Colon (tissue), 2 donors: Measurements from ENCODE around the gene CHTOP.

ENCODE experiments used
- FAIRE-seq: peaks from 2 replicates; lab custom pipeline; 2012; peaks lifted over from hg19 to GRCh38; lab: Jason Lieb, UNC
- donor health status: control.
- donor health status: control.

Gene CHTOP

DNA sequence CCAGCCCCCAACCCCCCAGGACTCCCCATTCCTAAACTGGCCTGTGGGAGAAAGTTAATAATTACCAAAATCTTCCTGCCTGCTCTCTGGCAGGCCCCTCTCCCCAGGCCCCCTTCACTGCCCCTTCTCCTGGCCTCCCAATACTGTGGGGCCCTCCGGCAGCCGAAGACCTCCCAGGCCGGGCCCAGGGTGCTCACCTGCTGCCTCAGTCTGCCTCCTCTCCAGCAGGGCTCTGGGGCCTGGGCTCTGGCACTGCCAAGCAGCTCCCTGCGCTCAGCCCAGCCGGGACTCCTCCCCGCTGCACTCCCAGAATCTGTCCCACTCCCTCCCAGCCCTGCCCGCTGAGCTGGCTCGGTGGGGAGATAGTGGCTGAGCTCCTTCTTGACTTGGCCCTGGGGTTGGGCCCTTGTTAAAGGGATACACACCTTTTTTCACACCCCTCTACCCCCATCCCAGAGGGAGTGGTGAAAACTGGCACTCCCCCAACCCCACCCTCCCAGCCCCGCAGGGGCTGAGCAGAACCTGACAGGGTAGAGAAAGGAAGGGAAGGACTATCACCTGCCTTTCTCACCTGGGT lies 21.0 kb upstream of the CHTOP start, which contains the start of gene S100A16:
TSS of gene S100A16 (minus strand) at position 383 of the 577 bp plus-strand sequence. CDS start 4,986 bp downstream, outside the sequence.
- FAIRE-seq, result no peak

DNA sequence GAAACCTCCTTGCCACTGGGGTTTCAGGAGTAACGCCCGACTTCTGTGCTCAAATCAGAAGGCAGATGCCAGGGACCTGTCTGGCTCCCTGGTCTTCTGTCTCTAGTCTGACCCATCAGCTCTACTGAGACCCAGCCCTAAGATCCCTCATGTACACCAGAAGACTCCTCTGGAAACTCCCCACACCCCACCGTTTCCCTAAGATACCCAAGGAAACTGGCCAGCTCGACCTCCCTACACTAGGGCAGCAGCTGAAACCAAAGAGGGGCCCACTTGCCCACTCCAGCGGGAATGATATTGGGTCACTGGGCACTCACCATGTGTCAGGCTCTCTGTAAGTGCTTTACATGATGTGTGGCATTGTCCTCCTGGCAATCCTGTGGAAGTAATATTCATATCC lies 20.5 kb upstream of the CHTOP start:
- FAIRE-seq, result no peak

DNA sequence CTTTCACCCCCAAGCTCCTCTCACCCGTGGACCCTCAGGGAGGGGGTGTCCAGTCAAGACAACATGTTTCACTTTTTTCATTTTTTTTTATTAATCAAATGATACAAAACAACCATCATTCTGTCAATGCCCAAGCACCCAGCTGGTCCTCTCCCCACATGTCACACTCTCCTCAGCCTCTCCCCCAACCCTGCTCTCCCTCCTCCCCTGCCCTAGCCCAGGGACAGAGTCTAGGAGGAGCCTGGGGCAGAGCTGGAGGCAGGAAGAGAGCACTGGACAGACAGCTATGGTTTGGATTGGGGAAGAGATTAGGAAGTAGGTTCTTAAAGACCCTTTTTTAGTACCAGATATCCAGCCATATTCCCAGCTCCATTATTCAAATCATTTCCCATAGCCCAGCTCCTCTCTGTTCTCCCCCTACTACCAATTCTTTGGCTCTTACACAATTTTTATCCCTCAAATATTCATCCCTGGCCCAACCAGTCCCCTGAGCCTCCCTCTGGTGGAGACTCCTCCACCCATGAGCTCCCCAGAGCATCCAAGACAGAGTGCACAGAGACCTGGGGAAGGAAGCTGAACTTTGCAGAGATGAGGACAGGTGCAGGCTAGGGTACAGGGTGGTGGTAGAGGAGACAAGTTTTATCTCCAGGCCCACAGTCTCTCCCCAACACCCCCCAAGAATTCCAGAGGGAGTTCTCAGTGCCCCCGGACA lies 19.5 kb upstream of the CHTOP start:
- FAIRE-seq, result no peak

DNA sequence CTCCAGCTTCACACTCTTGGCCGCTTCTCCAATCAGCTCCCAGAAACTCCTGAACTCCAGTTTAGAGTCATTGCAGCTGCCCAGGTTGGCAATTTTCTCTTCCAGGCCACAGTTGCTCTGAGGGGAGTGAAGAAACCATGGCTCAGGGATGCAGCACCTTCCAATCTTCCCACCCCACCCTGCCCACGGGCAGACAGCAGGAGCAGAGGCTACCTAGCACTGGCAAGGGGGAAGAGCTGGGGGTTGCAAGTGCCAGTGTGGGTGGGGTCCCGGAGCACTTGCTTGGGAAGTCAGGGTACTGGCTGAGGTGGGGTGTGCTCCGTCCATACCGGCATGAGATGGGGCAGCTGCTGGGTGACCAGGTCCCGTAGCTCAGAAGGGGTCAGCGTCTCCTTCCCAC lies 19.0 kb upstream of the CHTOP start:
- FAIRE-seq, result no peak

DNA sequence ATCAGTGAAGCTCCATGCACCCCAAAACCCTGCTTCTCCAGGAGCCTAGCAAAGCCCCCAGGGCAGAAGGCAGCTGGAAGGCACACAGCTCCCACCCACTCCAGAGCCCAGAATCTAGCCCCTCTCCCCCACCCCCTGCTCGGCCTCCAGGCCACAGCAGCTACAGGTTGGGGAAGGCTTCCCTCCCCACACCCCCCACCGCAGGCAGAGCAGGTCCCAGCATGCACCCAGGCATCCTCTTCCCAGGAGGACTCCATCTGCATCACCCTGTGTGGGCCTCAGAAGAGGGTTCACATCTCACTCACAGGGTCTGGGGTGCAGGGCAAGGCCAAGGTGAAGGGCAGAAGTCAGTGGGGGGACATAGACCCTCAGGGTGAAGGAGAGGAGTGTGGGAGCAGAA lies 18.5 kb upstream of the CHTOP start:
- FAIRE-seq, result no peak

DNA sequence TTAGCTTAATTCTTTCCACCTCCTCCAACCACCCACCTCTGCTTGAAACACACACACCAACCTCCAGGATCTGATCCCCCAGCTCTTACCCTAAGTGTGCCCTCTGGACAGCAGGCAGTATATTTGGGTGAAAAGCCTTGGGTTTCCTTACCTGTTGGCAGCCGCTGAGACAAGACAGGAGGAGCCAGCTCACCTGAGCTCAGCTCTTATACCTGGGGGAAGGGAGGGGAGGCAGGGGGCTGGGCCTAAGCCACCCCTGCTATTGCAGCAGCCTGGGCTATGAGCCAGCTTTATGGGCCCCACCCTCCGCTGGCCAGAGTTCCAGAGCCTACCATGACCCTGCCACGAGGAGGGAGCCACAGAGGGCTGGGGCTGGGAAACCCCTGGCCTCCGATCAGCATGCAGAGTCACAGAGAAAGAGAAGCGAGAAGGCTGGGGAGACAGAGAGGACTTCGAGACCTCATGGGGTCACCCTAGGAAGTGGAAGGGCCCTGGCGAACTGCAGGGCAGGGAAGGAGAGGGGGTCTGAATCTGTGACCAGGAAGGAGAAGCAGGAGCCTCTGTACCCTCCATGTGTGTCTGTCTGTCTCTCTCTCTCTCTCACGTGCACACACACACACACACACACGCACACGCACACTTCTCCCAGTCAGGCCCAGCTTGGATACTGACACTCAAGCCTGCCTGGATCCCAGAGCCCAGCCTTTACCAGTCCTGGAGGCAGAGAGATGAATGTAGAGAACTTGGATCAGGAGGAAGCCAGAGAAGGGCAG lies 17.5 kb upstream of the CHTOP start, which contains the start of gene S100A14:
TSS of gene S100A14 (minus strand) at position 182 of the 773 bp plus-strand sequence. CDS start 467 bp downstream, outside the sequence.
- no peak for FAIRE-seq

DNA sequence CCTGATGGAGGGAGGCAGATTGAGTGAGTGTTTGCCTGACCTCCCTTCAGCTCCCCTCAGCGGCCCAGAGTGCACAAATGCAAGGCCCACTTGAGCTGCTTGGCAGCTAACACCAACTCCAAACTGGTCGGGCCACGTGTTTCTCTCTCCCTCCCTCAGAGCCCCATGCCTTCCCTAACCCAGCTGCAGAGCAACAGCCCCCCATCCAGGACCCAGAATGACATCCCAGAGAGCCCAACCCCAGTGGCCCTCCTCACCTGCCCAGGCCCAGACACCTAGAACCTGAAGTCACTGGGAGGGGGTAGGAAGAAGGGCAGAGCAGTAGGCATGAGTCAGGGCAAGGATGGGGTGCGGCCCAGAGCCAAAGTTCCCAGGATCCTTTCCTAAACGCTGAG lies 17.0 kb upstream of the CHTOP start:
- FAIRE-seq, result no peak

DNA sequence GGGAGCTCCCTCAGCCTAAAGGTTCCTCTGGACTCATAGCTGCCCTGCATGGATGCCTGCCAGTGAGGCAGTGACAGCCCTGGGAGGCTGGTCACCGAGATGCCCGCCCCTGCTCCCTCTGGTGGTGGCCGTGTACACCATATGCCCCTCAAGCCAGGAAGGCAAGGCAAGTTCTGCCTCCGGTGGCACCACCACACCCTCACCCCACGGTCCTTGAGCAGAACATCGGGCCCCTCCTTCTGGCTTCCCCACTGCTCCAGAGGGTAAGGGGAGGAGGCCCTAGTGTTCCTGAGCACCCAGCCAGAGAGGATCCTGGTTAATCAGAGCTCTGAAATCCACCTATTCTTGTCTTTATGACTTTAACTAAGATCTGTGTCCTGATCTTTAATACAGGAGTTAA lies 16.2 kb upstream of the CHTOP start:
- FAIRE-seq, result no peak

DNA sequence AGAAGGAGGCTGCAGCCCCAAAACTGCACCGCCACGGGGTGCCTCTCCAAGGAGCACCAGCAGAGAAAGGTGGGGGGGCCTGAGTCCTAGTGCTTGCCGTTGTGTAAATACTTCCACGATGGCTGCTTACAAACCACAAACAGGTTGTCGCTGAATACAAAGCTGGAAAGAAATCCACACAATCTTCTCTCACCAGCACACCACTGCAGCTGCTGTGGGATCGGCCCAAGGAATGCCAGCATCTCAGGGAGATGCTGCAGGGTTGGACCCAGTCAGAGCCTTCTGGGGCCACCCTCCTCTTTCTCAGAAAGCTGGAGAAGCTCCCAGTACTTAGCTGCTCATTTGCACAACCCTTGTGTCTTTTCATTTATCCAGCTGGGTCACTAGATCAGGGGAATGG lies 14.7 kb upstream of the CHTOP start:
- FAIRE-seq, result no peak

DNA sequence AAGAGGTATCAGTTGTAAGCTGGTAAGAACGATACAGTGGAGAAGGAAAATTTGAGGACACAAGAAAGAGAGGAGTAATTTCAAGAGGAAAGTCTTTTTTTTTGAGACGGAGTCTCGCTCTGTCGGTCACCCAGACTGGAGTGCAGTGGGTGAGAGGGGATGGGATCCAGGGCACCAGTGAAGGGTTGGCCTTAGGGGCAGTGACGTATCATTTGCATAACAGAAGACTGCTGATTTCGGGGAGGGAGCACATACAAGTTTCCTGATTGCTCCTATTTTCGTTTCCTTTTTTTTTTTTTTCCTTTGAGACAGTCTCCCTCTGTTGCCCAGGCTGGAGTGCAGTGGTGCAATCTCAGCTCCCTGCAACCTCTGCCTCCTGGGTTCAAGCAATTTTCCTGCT lies 10.8 kb upstream of the CHTOP start:
- no peak for FAIRE-seq

DNA sequence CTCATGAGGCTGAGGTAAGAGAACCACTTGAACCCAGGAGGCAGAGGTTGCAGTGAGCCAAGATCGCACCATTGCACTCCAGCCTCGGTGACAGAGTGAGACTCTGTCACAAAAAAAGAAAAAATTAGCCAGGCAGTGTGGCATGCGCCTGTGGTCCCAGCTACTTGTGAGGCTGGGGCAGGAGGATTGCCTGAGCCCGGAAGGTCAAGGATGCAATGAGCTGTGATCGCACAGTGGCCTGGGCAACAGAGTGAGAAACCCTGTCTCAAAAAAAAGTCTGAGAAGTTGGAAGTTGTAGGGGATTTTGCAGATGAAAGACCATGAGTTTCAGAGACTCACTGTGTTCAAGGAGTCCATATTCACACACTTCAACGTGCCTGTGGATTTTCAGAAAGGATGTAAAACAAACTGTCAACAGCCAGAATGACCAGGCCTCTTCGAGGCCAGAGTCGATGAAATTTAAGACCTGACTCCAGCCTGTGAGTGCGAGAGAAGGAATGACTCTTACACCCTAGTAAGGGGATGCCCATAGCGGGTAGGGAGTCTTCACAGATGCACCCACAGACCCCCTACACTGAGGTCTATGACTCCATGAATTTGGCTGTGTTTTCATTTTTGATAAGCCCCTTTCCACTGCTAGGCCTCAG lies 8.8 kb upstream of the CHTOP start:
- FAIRE-seq, result no peak

DNA sequence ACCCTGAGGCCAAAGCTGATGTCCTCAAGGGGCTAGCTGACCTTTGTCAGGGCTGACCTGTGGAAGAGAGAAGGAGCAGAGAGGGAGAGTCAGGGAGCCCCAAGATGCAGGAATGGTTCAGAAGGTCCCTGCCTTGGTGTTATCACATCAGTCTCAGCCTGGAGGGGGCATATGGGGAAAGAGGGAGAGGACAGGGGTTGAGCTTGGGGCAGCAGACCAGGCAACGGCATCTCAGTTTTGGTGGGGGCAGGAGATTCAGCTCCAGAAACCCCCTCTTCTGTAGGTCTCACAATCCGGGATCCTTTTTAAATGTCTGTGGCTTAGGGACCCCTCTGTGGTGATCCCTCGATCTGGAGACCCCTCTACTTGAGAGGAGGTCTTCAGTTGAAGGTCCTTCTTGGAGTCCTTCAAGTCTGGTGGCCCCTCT lies 7.4 kb upstream of the CHTOP start:
- no peak for FAIRE-seq

DNA sequence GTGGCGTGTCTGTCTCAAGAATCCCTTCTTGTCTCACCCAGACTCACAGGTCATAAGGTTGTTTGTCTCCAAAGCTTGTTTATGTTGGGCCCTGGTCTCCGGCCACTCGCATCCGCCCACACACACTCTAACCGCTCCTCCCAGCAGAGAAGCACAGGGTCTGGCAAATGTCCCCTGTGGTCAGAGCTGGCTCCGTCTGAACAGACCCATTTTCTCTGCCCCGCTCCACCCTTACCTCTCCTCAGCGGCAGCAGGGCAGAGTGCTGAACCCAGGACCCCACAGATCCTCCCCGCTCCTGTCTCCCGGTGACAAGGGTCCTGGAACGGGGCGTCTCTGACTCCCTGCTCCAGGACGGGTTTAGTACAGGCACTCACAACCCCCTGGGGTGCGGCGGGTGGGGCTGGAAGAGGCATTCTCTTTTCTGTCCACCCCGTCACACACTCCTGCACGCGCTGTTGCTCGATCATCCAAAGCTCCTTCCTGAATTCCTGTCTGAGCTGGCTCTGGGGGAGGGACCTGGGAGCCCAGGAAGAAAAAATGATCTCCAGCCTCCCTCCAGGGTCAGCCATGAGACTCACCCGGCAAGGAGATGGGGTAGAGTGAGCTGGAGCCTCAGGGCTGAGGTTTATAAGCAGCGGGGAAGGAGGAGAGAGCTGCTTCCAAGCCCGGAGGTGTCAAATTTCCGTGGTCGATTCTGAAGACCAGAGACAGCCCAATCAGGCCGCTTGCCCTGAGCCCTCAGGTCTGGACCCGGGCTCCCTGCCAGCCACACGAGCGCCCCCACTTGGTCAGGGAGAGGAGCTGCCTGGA lies 6.8 kb upstream of the CHTOP start, which contains the start of gene S100A13:
TSS of gene S100A13 (minus strand) at position 602 of the 811 bp plus-strand sequence. CDS start 1,033 bp downstream, outside the sequence.
- no peak for FAIRE-seq

DNA sequence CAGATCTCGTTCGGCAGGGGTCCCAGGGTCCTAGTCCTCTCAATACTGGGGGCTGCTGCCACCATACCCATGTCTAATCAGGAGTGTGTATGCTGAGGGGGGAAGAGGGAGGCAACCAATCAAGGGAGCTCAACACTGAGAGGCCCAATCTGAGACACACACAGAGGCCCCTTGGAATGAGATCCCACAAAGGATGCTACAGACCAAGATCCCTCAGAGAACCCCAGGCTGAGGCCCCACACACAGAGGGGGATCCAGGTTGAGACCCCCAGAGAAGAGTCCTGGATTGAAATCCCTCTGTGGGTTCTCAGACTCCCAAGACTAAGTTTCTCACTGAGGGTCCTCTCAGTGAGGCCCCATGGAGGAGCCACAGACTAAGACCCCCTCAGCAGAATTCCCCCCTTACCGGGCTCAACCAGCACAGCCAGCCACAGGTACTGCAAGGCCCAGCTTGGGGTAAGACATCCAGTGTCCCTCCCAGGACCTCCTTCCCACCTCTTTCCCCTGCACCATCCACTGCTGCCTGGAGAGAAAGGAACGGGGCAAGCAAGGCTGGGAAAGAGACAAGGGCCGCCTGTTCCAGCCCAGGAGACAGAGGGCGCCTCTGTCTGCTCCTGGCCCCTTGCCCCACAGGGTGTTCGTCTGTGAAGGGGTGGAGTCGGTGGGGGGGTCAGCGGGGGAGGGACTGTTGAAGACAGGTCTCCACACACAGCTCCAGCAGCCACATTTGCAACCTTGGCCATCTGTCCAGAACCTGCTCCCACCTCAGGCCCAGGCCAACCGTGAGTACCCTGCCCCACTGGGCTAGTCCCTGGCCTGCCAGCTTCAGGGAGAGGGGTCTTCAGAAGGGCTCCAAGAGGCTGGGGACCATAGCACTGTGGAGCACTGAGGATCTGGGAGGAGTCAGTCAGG lies 5.9 kb upstream of the CHTOP start, which contains the start of gene S100A1:
TSS of gene S100A1 (plus strand) at position 720 of the 912 bp plus-strand sequence. CDS start 2,088 bp downstream, outside the sequence.
- FAIRE-seq, result no peak

DNA sequence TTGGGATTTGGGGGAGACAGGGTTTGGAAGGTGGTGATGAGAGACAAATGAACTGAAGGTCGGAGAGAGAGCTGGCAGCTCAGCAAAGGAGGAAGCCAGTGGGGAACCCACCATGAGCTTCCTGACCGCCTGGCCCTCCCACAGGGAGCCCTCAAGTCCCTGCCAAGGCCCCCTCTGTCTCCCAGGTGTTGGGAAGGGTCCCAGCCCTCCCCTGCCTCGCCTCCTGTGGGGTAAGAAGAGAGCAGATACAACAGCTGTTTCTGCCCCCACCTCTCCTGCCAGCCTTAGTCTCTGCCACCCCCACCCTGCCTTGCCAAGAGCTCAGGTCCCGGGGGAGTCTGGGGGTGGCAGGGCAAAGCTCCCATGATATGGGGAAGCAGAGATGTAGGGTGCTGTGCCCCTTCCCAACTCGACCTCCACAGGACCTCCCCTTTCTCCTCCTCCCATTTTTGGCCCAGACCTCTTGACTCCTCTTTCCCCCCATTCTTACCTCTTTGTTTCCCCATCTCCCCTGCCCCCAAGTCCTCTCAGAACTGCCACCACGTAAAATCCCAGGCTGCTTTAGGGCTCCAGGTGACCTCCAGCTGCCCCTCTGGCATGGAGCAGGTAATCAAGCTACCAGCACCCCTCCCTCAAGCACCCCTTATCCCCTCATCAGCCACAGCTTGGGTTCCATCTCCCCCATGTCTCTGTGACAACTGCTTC lies 5.1 kb upstream of the CHTOP start:
- FAIRE-seq, result no peak

DNA sequence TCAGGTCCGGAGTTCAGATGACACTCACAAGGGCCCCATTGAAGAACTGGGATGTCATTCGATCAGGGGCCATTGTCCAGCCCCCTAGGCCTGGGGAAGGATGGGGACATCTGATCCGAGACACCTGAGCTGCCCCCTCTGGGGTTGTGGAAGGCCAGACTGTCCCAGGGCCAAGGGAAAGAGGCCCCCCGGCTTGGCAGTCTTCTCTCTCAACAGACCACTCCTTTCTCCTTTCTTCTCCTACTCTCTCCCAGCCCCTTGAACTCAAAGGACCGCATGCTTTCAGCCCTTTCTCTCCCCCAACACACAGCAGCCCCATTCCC lies 4.6 kb upstream of the CHTOP start:
- no peak for FAIRE-seq

DNA sequence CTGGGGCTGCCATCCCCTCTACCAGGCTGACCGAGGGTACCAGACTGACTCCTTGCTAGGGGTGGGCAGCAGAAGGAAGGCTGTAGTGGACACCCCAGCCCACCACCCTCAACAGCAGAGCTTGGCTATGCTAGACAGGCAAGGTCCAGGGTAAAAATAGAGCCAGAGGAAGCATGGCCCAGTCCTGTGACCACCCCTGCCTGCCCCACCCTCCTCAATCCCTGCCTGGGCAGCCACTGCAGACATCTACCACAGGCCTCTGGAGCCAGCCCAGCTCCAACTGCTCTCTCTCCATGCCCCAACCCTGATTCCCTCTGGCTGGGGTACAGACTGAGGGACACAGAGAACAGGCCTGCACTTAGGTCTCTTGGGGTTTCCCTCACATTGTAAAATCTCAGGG lies 3.9 kb upstream of the CHTOP start:
- FAIRE-seq, result no peak

DNA sequence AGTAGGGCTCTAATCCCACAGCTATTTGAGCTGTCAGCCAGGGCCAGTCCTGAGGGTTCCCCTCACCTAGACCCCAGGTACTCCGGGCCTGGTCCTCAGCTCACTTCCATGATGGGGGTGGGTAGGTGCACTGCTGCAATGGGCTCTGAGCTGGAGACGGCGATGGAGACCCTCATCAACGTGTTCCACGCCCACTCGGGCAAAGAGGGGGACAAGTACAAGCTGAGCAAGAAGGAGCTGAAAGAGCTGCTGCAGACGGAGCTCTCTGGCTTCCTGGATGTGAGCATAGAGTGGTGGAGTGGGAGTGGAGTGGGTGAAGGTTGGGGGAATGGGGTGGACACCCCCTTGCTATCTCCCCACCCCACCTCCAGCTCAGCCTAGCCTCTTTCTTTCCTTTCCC lies 3.5 kb upstream of the CHTOP start:
- FAIRE-seq, result no peak

DNA sequence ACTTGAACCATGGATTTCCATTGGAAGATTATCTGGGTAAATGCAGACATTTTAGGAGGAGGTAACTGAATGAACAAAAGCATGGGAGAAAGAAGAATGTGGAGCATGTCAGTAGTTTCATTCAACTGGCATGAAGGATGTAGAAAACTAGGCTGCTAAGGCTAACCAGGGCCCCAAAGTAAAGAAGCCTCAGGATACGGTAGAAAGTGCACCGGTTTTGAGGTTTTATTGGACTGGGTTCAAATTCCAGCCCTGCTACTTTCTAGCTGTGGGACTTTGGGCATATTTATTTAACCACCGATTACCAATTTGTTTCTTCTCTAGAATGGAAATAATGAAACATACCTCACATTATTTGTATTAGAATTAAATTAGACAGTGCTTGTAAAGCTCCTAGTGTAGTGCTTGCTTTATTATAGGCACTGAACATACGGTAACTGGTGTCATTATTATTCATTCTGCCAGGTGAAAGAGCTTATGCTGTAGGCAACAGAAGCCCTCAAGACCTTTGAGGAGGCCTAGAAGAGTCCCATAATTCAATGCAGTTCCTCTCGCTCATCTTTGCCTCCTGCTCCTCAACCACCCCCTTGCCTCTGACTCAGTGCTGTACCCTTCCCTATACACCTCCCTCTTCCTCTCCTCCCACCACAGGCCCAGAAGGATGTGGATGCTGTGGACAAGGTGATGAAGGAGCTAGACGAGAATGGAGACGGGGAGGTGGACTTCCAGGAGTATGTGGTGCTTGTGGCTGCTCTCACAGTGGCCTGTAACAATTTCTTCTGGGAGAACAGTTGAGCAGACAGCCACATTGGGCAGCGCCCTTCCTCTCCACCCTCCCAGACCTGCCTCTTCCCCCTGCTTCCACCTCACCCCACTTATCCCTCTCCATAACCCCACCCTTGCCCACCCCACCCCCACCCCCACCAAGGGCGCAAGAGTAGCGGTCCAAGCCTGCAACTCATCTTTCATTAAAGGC lies 2.5 kb upstream of the CHTOP start:
- FAIRE-seq, result no peak
